ENCODE data around the gene SORCS3. TPM values are rescaled to one million over a fixed set of nuclear protein-coding genes. Genes with fewer than 3 reads are reported as not detected.

The SORCS3 gene
- total and polyA plus RNA-seq, 9 of the 15 experiments (the other 6 are each of a cell fraction or from before 2014, with no cell fraction given) = not detected

DNA sequence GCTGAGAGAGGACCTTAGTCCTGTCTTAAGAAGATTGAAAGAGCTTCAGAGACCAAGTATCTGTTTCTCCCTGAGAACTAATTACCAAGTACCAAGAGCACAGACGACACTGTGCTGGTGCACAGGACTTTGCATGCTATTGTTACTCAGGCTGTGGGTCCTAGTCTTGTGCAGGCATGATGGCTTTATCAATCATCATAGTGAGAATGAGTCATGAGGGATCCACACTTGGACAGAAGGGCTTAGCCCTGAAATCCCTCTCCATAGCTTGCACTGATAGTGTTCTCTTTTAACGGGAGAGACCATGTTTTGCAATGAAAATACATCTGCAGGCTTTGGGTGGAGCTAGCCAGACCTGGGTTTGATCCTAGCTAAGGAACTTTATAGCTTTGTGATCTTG is 93.3 kb downstream of the SORCS3 start:
- Histone ChIP-seq H3K9ac (ENCODE audit: insufficient read depth in 1 of 2, low read depth in 2 of 2, low read length in 2 of 2) (no peak overlapping the region), H3K4me1 (replicated peaks in 1 of 2; ENCODE audit: control insufficient read depth in 2 of 2, insufficient read depth in 2 of 2, low read length in 2 of 2) (no peaks in the 10 kb centered on the region), H3K36me3 (ENCODE audit: control insufficient read depth, insufficient read depth, low read length) (no peaks in the 10 kb centered on the region), H4K20me1 (replicated peaks; ENCODE audit: control insufficient read depth, insufficient read depth, low read length) (no peaks in the 10 kb centered on the region), H3K27me3 (ENCODE audit: control insufficient read depth in 2 of 2, insufficient read depth in 2 of 2, low read length in 2 of 2) (no peaks in the 10 kb centered on the region), H3K9me3 (replicated peaks; ENCODE audit: control insufficient read depth, insufficient read depth, low read depth, low read length) (no peaks in the 10 kb centered on the region), H3K9me1 (ENCODE audit: control insufficient read depth, insufficient read depth, low read length) (no peaks in the 10 kb centered on the region), H3K27ac (ENCODE audit: extremely low read depth, low read depth, low read length) (no peak overlapping the region), H3K4me2 (ENCODE audit: insufficient read depth, low read length) (no peak overlapping the region), H2AFZ (ENCODE audit: low read depth, low read length) (no peak overlapping the region), H3K4me3 (no peak overlapping the region), H3K79me2 (ENCODE audit: control insufficient read depth, insufficient read depth, low read length) (no peaks in the 10 kb centered on the region)
- 0% methylated on average over 2 of the region's 2 CpGs for WGBS (ENCODE audit: insufficient coverage, low coverage, missing lambda C conversion rate)
- DNase-seq (ENCODE audit: extremely low read depth in 1 of 4, low spot score in 3 of 4) = no peak
- no peak for ATAC-seq
- ChIA-PET CTCF (ENCODE audit: low intra/inter-chr PET ratio) (no interaction called here), POLR2A (no interaction called here)
- BruUV-seq (replicated peaks) = no TSS peak
- no peak for FAIRE-seq
- in situ Hi-C loops (cut with MboI) (no loop called here), intact Hi-C loops (cut with micrococcal nuclease) (no loop called here)
- no peak for TF ChIP-seq ZC3H11A (IDR thresholded peaks at IDR 0.05; ENCODE audit: low read depth, low read length)

DNA sequence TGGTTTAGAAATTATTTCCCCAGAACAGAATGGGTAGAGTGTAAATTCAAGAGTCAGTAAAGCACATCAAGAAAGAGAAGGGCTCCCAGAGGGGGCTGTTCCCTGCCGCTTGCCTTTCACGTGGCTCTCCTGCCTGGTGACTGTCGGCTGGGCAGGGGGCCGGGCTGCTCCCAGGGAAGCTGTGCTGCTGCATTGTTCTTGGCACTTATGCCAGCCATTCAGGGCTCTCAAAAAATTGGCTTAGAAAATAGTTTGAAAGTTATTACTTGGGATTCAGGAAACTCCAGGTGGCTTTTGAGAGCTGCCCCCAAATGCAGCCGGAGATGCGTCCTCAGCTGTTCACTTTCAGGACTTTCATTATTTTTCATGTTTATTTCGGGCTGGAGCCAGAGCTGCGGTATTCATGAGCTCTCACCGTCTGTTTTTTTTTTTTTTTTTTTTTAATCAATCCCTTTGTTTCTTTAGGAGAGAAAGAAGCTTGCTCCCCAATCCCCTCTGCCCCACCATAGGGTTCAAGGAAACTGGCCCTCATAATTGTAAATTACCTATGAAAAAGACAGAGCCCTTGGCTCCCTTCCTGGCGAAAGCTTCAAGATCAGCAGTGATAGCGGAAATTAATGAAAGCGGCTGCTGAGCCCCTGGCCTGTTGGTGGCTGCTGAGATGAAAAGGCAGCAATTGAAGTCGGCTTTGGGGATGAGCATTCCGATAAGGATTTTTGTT is 94.1 kb downstream of the SORCS3 start:
- Histone ChIP-seq H3K4me2 (ENCODE audit: insufficient read depth, low read length) (no peak overlapping the region), H3K9me3 (replicated peaks; ENCODE audit: control insufficient read depth, insufficient read depth, low read depth, low read length) (no peaks in the 10 kb centered on the region), H3K9me1 (ENCODE audit: control insufficient read depth, insufficient read depth, low read length) (no peaks in the 10 kb centered on the region), H3K27me3 (ENCODE audit: control insufficient read depth in 2 of 2, insufficient read depth in 2 of 2, low read length in 2 of 2) (no peaks in the 10 kb centered on the region), H3K36me3 (ENCODE audit: control insufficient read depth, insufficient read depth, low read length) (no peaks in the 10 kb centered on the region), H3K79me2 (ENCODE audit: control insufficient read depth, insufficient read depth, low read length) (no peaks in the 10 kb centered on the region), H2AFZ (ENCODE audit: low read depth, low read length) (no peak overlapping the region), H3K4me1 (replicated peaks in 1 of 2; ENCODE audit: control insufficient read depth in 2 of 2, insufficient read depth in 2 of 2, low read length in 2 of 2) (no peaks in the 10 kb centered on the region), H3K9ac (ENCODE audit: insufficient read depth in 1 of 2, low read depth in 2 of 2, low read length in 2 of 2) (no peak overlapping the region), H4K20me1 (replicated peaks; ENCODE audit: control insufficient read depth, insufficient read depth, low read length) (no peaks in the 10 kb centered on the region), H3K4me3 (no peak overlapping the region), H3K27ac (ENCODE audit: extremely low read depth, low read depth, low read length) (no peak overlapping the region)
- ChIA-PET POLR2A (no interaction called here), CTCF (ENCODE audit: low intra/inter-chr PET ratio) (no interaction called here)
- in situ Hi-C loops (cut with MboI) (no loop called here), intact Hi-C loops (cut with micrococcal nuclease) (no loop called here)
- BruUV-seq (replicated peaks) = no TSS peak
- 0% methylated on average over 9 of the region's 14 CpGs for WGBS (ENCODE audit: insufficient coverage, low coverage, missing lambda C conversion rate)
- ATAC-seq (no peak), DNase-seq (ENCODE audit: extremely low read depth in 1 of 4, low spot score in 3 of 4) (no peak), FAIRE-seq (no peak)
- TF ChIP-seq, protein P1, sequence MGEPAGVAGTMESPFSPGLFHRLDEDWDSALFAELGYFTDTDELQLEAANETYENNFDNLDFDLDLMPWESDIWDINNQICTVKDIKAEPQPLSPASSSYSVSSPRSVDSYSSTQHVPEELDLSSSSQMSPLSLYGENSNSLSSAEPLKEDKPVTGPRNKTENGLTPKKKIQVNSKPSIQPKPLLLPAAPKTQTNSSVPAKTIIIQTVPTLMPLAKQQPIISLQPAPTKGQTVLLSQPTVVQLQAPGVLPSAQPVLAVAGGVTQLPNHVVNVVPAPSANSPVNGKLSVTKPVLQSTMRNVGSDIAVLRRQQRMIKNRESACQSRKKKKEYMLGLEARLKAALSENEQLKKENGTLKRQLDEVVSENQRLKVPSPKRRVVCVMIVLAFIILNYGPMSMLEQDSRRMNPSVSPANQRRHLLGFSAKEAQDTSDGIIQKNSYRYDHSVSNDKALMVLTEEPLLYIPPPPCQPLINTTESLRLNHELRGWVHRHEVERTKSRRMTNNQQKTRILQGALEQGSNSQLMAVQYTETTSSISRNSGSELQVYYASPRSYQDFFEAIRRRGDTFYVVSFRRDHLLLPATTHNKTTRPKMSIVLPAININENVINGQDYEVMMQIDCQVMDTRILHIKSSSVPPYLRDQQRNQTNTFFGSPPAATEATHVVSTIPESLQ (CRISPR knock-in tag; IDR thresholded peaks at IDR 0.05) = no peak

Data from K562 (cell line).